Thyroid gland (tissue), 4 donors: Measurements from ENCODE around the gene SHROOM3. TPM values are rescaled to one million over a fixed set of nuclear protein-coding genes. Genes with fewer than 3 reads are reported as not detected.

Experiments used
- DNase-seq, 2 donors: peaks; one replicate each; pipeline ENCODE4 v3.0.0-alpha.2; 2019
- H3K27ac ChIP-seq, 3 donors: fragments of 200-600 bp; sonication (generic); 1 replicate in 2 of 3; 2 replicates in 1 of 3; pipeline ENCODE4 v1.5.1; 2016 to 2019; ENCODE audit warnings: mild to moderate bottlenecking in 1 of 3, moderate library complexity in 1 of 3
- H3K27me3 ChIP-seq: fragments of 200-600 bp; sonication (generic); one replicate; pipeline ENCODE4 v1.5.1; 2019
- H3K36me3 ChIP-seq, 2 donors: fragments of 200-600 bp; sonication (generic); one replicate each; pipeline ENCODE4 v1.5.1; 2016 to 2019
- H3K4me1 ChIP-seq, 2 donors: fragments of 200-600 bp; sonication (generic); one replicate each; pipeline ENCODE4 v1.5.1; 2017 to 2019
- H3K4me3 ChIP-seq, 3 donors: fragments of 200-600 bp; sonication (generic); replicated peaks in 1 of 3; 1 replicate in 2 of 3; 2 replicates in 1 of 3; pipeline ENCODE4 v1.5.1; 2016; ENCODE audit warnings: mild to moderate bottlenecking in 1 of 3
- H3K9me3 ChIP-seq: fragments of 200-600 bp; sonication (generic); one replicate; pipeline ENCODE4 v1.5.1; 2017
- CTCF ChIP-seq, 6 experiments: fragments of 200-600 bp in 3 of 6; fragments of 450-650 bp in 3 of 6; sonication (generic) in 3 of 6; IDR thresholded peaks; one replicate each; pipeline ENCODE4 v1.5.1; 2016 to 2019; ENCODE audit warnings: antibody characterized with exemption in 6 of 6, mild to moderate bottlenecking in 2 of 6, inconsistent platforms in 1 of 6, moderate library complexity in 1 of 6
- POLR2A ChIP-seq, 2 donors: fragments of 450-650 bp; IDR thresholded peaks; one replicate each; pipeline ENCODE4 v1.6.1; 2017; ENCODE audit warnings: antibody characterized with exemption in 2 of 2, mild to moderate bottlenecking in 2 of 2, moderate library complexity in 1 of 2
- WGBS, 2 donors: methylation state at CpG; one replicate each; pipeline ENCODE4 v1.1.5; 2017; 5-methylcytosine and 5-hydroxymethylcytosine counted together
- intact Hi-C: fragments of 100-400 bp; cut with DNase I; formaldehyde crosslinking; loops from one replicate; pipeline ENCODE4 v1.15.1; 2023
- total RNA-seq, 4 donors: library from RNA; depleted of rRNA; stranded (reverse); fragments of >200 nt; gene quantifications; one replicate each; pipeline ENCODE4 v1.2.3, GENCODE V29; 2016

Gene SHROOM3
- total RNA-seq, 4 donors from 2014 or later = 41.7 to 77.8 (median 62.0) TPM

GRCh38 chr4:76401654-76402053 is 33.4 kb upstream of the SHROOM3 start:
- H3K4me1 ChIP-seq = no peaks in the 10 kb centered on the region
- no peak for DNase-seq
- intact Hi-C loops = no loop called here
- no peak overlapping the region for H3K4me3 ChIP-seq
- H3K36me3 ChIP-seq = no peaks in the 10 kb centered on the region
- 68 to 78% methylated on average over 3 of the region's 3 CpGs for WGBS, 2 donors
- H3K27me3 ChIP-seq = no peaks in the 10 kb centered on the region
- H3K9me3 ChIP-seq = no peaks in the 10 kb centered on the region
- TF ChIP-seq CTCF (IDR thresholded peaks at IDR 0.05) = no peak
- no peak for TF ChIP-seq POLR2A (IDR thresholded peaks at IDR 0.05)
- no peak overlapping the region for H3K27ac ChIP-seq

- Histone ChIP-seq H3K9me3 (no peaks in the 10 kb centered on the region), H3K4me1 (no peaks in the 10 kb centered on the region), H3K27ac (no peak overlapping the region), H3K27me3 (no peaks in the 10 kb centered on the region), H3K4me3 (no peak overlapping the region), H3K36me3 (no peaks in the 10 kb centered on the region)
- WGBS, 2 donors = 69 to 79% methylated on average over 5 of the region's 5 CpGs
- no peak for DNase-seq
- intact Hi-C loops = no loop called here
- TF ChIP-seq CTCF (IDR thresholded peaks at IDR 0.05) (no peak), POLR2A (IDR thresholded peaks at IDR 0.05) (no peak)
Measured at GRCh38 chr4:76406081-76406480, 28.9 kb upstream of the SHROOM3 start.

GRCh38 chr4:76407440-76408119 is 27.4 kb upstream of the SHROOM3 start:
- no peak overlapping the region for H3K4me3 ChIP-seq
- no peak for DNase-seq
- intact Hi-C loops = no loop called here
- 69 to 81% methylated on average over 5 of the region's 5 CpGs for WGBS, 2 donors
- no peaks in the 10 kb centered on the region for H3K36me3 ChIP-seq
- H3K27ac ChIP-seq = no peak overlapping the region
- H3K27me3 ChIP-seq = no peaks in the 10 kb centered on the region
- H3K9me3 ChIP-seq = no peaks in the 10 kb centered on the region
- no peak for TF ChIP-seq CTCF (IDR thresholded peaks at IDR 0.05)
- no peak for TF ChIP-seq POLR2A (IDR thresholded peaks at IDR 0.05)
- H3K4me1 ChIP-seq = no peaks in the 10 kb centered on the region

- Histone ChIP-seq H3K9me3 (no peaks in the 10 kb centered on the region), H3K36me3 (no peaks in the 10 kb centered on the region), H3K27ac (no peak overlapping the region), H3K27me3 (no peaks in the 10 kb centered on the region), H3K4me1 (no peaks in the 10 kb centered on the region), H3K4me3 (no peak overlapping the region)
- 68% methylated on average over 3 of the region's 3 CpGs for WGBS, 2 donors
- intact Hi-C loops = no loop called here
- DNase-seq = no peak
- no peak for TF ChIP-seq POLR2A (IDR thresholded peaks at IDR 0.05)
- no peak for TF ChIP-seq CTCF (IDR thresholded peaks at IDR 0.05)
Measured at GRCh38 chr4:76410636-76411035, 24.4 kb upstream of the SHROOM3 start.

- peak overlapping the region; percentile 22 to 58 (median 38) for H3K4me3 ChIP-seq
- peaks cover 3 to 5% of the 10 kb centered on the region in 2 donors for H3K4me1 ChIP-seq
- no peaks in the 10 kb centered on the region for H3K36me3 ChIP-seq
- intact Hi-C loops = no loop called here
- H3K27ac ChIP-seq = no peak overlapping the region
- H3K9me3 ChIP-seq = no peaks in the 10 kb centered on the region
- TF ChIP-seq CTCF (IDR thresholded peaks at IDR 0.05) (no peak), POLR2A (IDR thresholded peaks at IDR 0.05) (no peak)
- DNase-seq = peak; percentile 22 to 32
- no peaks in the 10 kb centered on the region for H3K27me3 ChIP-seq
- 47 to 52% methylated on average over 18 of the region's 18 CpGs for WGBS, 2 donors
Measured at GRCh38 chr4:76420188-76420761, 14.8 kb upstream of the SHROOM3 start.
